Loucy (cell line): ENCODE measurements around the gene VIPR2.

Experiments used
- H2AFZ ChIP-seq: fragments of 200-600 bp; sonication (generic); 2 replicates; pipeline ENCODE4 v1.6.0; 2016; ENCODE audit warnings: antibody characterized with exemption, mild to moderate bottlenecking, low read length, moderate library complexity
- H3F3A ChIP-seq: fragments of 200-600 bp; 2 replicates; pipeline ENCODE4 v1.6.0; 2016; ENCODE audit warnings: antibody characterized with exemption, low read depth, mild to moderate bottlenecking
- H3K27me3 ChIP-seq: fragments of 200-600 bp; sonication (generic); 2 replicates; pipeline ENCODE4 v1.6.1; 2014; ENCODE audit warnings: low read length, mild to moderate bottlenecking; ENCODE audit not compliant: insufficient read depth, poor library complexity, severe bottlenecking
- H3K36me3 ChIP-seq: fragments of 200-600 bp; sonication (generic); 2 replicates; pipeline ENCODE4 v1.6.1; 2016; ENCODE audit warnings: low read length; ENCODE audit not compliant: insufficient read depth
- H3K4me1 ChIP-seq: fragments of 200-600 bp; sonication (generic); 2 replicates; pipeline ENCODE4 v1.5.1; 2014; ENCODE audit warnings: low read length, mild to moderate bottlenecking; ENCODE audit not compliant: insufficient read depth, poor library complexity, severe bottlenecking
- H3K4me2 ChIP-seq: fragments of 200-600 bp; sonication (generic); 2 replicates; pipeline ENCODE4 v1.6.0; 2014; ENCODE audit warnings: antibody characterized with exemption, low read length, low read depth, mild to moderate bottlenecking; ENCODE audit not compliant: poor library complexity, severe bottlenecking
- H3K4me3 ChIP-seq: fragments of 200-600 bp; sonication (generic); 2 replicates; pipeline ENCODE4 v1.5.1; 2014; ENCODE audit warnings: low read length, mild to moderate bottlenecking, mixed read lengths; ENCODE audit not compliant: poor library complexity, severe bottlenecking
- H3K79me2 ChIP-seq: fragments of 200-600 bp; sonication (generic); 2 replicates; pipeline ENCODE4 v1.6.1; 2014; ENCODE audit warnings: low read length; ENCODE audit not compliant: insufficient read depth
- H3K9ac ChIP-seq: fragments of 200-600 bp; sonication (generic); 2 replicates; pipeline ENCODE4 v1.6.0; 2014; ENCODE audit warnings: mild to moderate bottlenecking, low read depth, low read length, moderate library complexity; ENCODE audit not compliant: poor library complexity, severe bottlenecking
- H3K9me2 ChIP-seq: fragments of 200-600 bp; sonication (generic); replicated peaks from 2 replicates; pipeline ENCODE4 v1.6.1; 2016; ENCODE audit warnings: low read depth, low read length, mixed read lengths
- H3K9me3 ChIP-seq: fragments of 200-600 bp; sonication (generic); 2 replicates; pipeline ENCODE4 v1.6.1; 2014; ENCODE audit warnings: mild to moderate bottlenecking, antibody characterized with exemption, low read length, low read depth; ENCODE audit not compliant: insufficient read depth
- H4K20me1 ChIP-seq: fragments of 200-600 bp; sonication (generic); 2 replicates; pipeline ENCODE4 v1.6.0; 2014; ENCODE audit warnings: antibody characterized with exemption, low read length, mild to moderate bottlenecking; ENCODE audit not compliant: insufficient read depth, poor library complexity, severe bottlenecking
- CTCF ChIP-seq: fragments of 200-600 bp; sonication (generic); conservative IDR thresholded peaks from 2 replicates; pipeline ENCODE4 v1.5.1; 2014; ENCODE audit warnings: mild to moderate bottlenecking, antibody characterized with exemption, low read length
- EZH2phosphoT487 ChIP-seq: fragments of 200-600 bp; IDR thresholded peaks from 2 replicates; pipeline ENCODE4 v1.6.1; 2018; ENCODE audit warnings: antibody characterized with exemption, mild to moderate bottlenecking, moderate library complexity, borderline replicate concordance

The VIPR2 gene

GRCh38 chr7:159019111-159019510, 125.6 kb downstream of the VIPR2 start:
- Histone ChIP-seq H3K4me3 (no peak overlapping the region), H3F3A (no peaks in the 10 kb centered on the region), H3K9ac (no peak overlapping the region), H3K36me3 (no peaks in the 10 kb centered on the region), H3K9me2 (no peaks in the 10 kb centered on the region), H4K20me1 (no peaks in the 10 kb centered on the region), H3K27me3 (no peaks in the 10 kb centered on the region), H3K9me3 (peaks cover 15% of the 10 kb centered on the region; the same call in 1 of the 2 replicates), H3K4me1 (no peaks in the 10 kb centered on the region), H2AFZ (no peak overlapping the region), H3K79me2 (no peaks in the 10 kb centered on the region), H3K4me2 (no peak overlapping the region)
- no peak for TF ChIP-seq CTCF
- no peak for TF ChIP-seq EZH2phosphoT487

GRCh38 chr7:159017741-159018140, 126.9 kb downstream of the VIPR2 start:
- Histone ChIP-seq H3K36me3 (no peaks in the 10 kb centered on the region), H2AFZ (no peak overlapping the region), H3K9ac (no peak overlapping the region), H3K4me3 (no peak overlapping the region), H3K27me3 (no peaks in the 10 kb centered on the region), H3K79me2 (no peaks in the 10 kb centered on the region), H3K4me1 (no peaks in the 10 kb centered on the region), H3K9me3 (peaks cover 13% of the 10 kb centered on the region; the same call in 1 of the 2 replicates), H3K4me2 (no peak overlapping the region), H3K9me2 (no peaks in the 10 kb centered on the region), H4K20me1 (no peaks in the 10 kb centered on the region), H3F3A (no peaks in the 10 kb centered on the region)
- TF ChIP-seq EZH2phosphoT487 (no peak), CTCF (no peak)

GRCh38 chr7:159017210-159017609, 127.5 kb downstream of the VIPR2 start:
- Histone ChIP-seq H4K20me1 (no peaks in the 10 kb centered on the region), H3K36me3 (no peaks in the 10 kb centered on the region), H3F3A (no peaks in the 10 kb centered on the region), H2AFZ (no peak overlapping the region), H3K4me1 (no peaks in the 10 kb centered on the region), H3K79me2 (no peaks in the 10 kb centered on the region), H3K9ac (no peak overlapping the region), H3K9me3 (peaks cover 12% of the 10 kb centered on the region; the same call in 1 of the 2 replicates), H3K4me3 (no peak overlapping the region), H3K9me2 (no peaks in the 10 kb centered on the region), H3K27me3 (no peaks in the 10 kb centered on the region), H3K4me2 (no peak overlapping the region)
- no peak for TF ChIP-seq EZH2phosphoT487
- TF ChIP-seq CTCF: no peak
